Measurements from ENCODE around the gene SLC9A9. TPM values are rescaled to one million over a fixed set of nuclear protein-coding genes. Genes with fewer than 3 reads are reported as not detected.

The SLC9A9 gene
- total RNA-seq, 3 donors from 2014 or later: 6.2 to 17.3 (median 7.8) TPM

GRCh38 chr3:143502081-143502480, 346.2 kb downstream of the SLC9A9 start:
- Histone ChIP-seq H3K27me3 (no peaks in the 10 kb centered on the region), H3K27ac (no peak overlapping the region), H3K9me3 (no peaks in the 10 kb centered on the region), H3K36me3 (no peaks in the 10 kb centered on the region), H3K4me3 (no peak overlapping the region), H3K4me1 (no peaks in the 10 kb centered on the region)
- intact Hi-C loops (cut with DNase I; ENCODE audit: low total_unique reads): no loop called here
- no peak for DNase-seq (ENCODE audit: low spot score in 2 of 2)
- TF ChIP-seq CTCF (IDR thresholded peaks at IDR 0.05): no peak
- no peak for TF ChIP-seq POLR2AphosphoS5 (IDR thresholded peaks at IDR 0.05)
- no peak for TF ChIP-seq POLR2A (IDR thresholded peaks at IDR 0.05)

DNA sequence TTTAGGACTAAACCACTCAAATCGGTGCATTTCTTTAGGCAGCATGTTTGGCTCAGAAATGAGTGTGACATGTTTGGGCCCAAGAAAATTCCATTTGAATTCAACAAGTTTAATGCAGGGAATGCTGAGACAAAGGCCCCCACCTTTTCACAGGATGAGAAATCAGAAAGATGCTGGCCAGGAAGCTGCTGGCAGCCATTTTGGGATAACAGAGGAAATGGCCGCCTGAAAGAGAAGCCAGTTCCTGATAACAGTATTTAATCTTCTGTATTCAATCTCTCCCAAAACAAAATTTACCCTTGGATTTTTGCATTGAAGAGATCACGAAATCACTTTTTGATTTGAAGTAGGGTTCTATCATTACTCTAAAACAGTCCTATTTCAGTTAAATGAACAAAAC, 350.9 kb downstream of the SLC9A9 start:
- Histone ChIP-seq H3K27me3 (no peaks in the 10 kb centered on the region), H3K36me3 (no peaks in the 10 kb centered on the region), H3K9me3 (no peaks in the 10 kb centered on the region), H3K4me3 (no peak overlapping the region), H3K27ac (no peak overlapping the region), H3K4me1 (no peaks in the 10 kb centered on the region)
- no peak for DNase-seq (ENCODE audit: low spot score in 2 of 2)
- TF ChIP-seq CTCF (IDR thresholded peaks at IDR 0.05) (no peak), POLR2AphosphoS5 (IDR thresholded peaks at IDR 0.05) (no peak), POLR2A (IDR thresholded peaks at IDR 0.05) (no peak)
- intact Hi-C loops (cut with DNase I; ENCODE audit: low total_unique reads): no loop called here

DNA sequence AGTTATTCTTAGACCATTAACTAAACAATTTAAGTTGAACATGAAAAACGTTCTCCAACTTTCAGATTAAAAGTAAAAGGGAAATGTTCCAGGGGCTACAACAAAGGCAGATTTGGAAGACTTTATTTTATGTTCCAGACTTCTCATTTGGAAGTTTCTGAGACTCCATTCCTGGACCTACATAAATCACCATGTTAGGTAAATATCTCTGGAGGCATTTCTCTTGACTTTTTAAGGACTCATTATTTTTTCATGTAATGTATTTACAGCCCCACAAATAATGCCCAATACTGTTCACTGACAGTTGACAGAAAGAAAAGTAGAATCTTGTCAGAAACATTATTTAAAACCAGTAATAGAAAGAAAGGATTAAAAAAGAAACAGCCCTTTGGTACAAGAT, 352.1 kb downstream of the SLC9A9 start:
- Histone ChIP-seq H3K27ac (no peak overlapping the region), H3K36me3 (no peaks in the 10 kb centered on the region), H3K4me1 (no peaks in the 10 kb centered on the region), H3K4me3 (no peak overlapping the region), H3K27me3 (no peaks in the 10 kb centered on the region), H3K9me3 (no peaks in the 10 kb centered on the region)
- no peak for TF ChIP-seq POLR2AphosphoS5 (IDR thresholded peaks at IDR 0.05)
- TF ChIP-seq CTCF (IDR thresholded peaks at IDR 0.05): no peak
- no peak for TF ChIP-seq POLR2A (IDR thresholded peaks at IDR 0.05)
- intact Hi-C loops (cut with DNase I; ENCODE audit: low total_unique reads): no loop called here
- DNase-seq (ENCODE audit: low spot score in 2 of 2): no peak

DNA sequence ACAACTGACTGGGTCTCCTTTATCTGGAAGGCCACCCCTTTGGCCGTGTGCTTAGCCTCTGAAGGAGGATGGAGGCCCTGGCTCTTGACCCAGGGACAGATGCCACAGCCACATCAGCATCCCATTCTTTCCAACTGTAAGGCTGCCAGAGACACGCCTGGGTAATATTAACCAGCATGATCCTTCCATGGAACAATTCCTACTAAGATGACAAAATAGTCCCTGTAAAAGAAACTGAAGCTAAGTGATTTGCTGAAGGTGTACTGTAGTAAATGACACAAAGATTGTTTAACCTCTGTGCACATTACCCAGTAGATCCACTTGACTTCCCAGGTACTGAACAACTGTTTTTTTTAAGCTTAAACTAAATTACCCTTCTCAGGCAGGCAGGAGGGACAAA, 352.7 kb downstream of the SLC9A9 start:
- intact Hi-C loops (cut with DNase I; ENCODE audit: low total_unique reads): no loop called here
- Histone ChIP-seq H3K9me3 (no peaks in the 10 kb centered on the region), H3K27ac (no peak overlapping the region), H3K4me1 (no peaks in the 10 kb centered on the region), H3K27me3 (no peaks in the 10 kb centered on the region), H3K36me3 (no peaks in the 10 kb centered on the region), H3K4me3 (no peak overlapping the region)
- no peak for DNase-seq (ENCODE audit: low spot score in 2 of 2)
- TF ChIP-seq POLR2A (IDR thresholded peaks at IDR 0.05): no peak
- no peak for TF ChIP-seq CTCF (IDR thresholded peaks at IDR 0.05)
- no peak for TF ChIP-seq POLR2AphosphoS5 (IDR thresholded peaks at IDR 0.05)

DNA sequence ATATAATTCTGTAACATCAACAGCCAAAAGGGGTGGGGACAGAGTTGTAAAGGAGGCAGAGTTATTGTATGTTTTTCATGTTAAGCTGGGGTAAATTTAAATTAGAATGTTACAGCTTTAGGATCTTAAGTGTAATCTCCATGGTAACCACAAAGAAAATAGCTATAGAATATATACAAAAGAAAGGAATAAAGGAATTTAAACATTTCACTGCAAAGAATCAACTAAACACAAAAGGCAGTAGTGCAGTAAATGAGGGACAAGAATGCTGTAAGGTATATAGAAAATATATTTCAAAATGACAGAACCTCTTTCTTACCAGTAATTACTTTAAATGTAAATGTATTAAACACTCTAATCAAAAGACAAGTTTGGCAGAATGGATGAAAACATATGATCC, 361.7 kb downstream of the SLC9A9 start:
- TF ChIP-seq POLR2A (IDR thresholded peaks at IDR 0.05): no peak
- no peak for TF ChIP-seq POLR2AphosphoS5 (IDR thresholded peaks at IDR 0.05)
- no peak for TF ChIP-seq CTCF (IDR thresholded peaks at IDR 0.05)
- intact Hi-C loops (cut with DNase I; ENCODE audit: low total_unique reads): no loop called here
- Histone ChIP-seq H3K9me3 (no peaks in the 10 kb centered on the region), H3K27me3 (no peaks in the 10 kb centered on the region), H3K4me3 (no peak overlapping the region), H3K27ac (no peak overlapping the region), H3K36me3 (no peaks in the 10 kb centered on the region), H3K4me1 (no peaks in the 10 kb centered on the region)
- DNase-seq (ENCODE audit: low spot score in 2 of 2): no peak

All from breast epithelium (tissue), 4 donors.